ENCODE measurements around the gene CBFA2T2. TPM values are rescaled to one million over a fixed set of nuclear protein-coding genes. Genes with fewer than 3 reads are reported as not detected.
A peak's percentile ranks its signal among the peaks of the same experiment; 100 is the strongest.

CBFA2T2 gene
- total and polyA plus RNA-seq, 2 of the 4 experiments (the other 2 are of a cell fraction): 3.8 to 6.2 TPM

DNA sequence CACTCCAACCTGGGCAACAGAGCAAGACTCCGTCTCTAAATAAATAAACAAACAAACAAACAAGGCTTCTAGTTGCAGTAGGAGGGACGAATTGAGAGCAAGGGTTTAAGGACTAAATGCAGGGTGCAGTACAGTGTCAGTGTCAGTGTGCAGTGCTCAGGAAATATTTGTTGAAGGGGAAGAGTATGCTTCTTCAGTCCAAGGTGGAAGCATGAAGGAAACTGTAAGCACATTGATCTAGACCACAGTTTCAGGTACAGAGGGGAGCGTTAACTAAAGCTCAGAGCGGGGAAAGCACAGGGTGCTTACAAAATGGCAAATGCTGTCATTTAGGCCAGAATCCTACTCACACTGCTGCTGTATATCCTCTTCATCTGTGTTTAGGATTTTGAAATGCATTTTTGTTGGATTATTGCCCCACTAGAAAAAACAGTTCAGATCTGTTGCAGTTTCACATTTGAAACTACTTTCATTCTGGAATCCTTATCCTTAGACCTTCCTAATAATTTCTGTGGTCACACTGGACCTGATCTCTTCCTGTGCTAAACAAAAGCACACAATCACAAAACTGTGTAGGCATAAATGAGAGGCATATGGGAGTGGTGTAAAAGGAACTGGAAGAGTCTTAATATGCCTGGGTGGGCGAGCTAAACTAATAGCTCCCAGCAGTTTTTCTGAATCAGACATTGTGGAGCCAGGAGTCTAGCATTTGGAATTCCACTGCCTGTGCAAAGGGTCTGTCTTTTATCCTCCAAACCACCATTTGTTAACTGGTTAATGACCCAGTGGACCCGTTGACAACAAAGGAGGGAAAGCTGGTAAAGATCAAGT lies 41.4 kb downstream of the CBFA2T2 start (continued):
- TF ChIP-seq SMC3 (IDR thresholded peaks at IDR 0.05; ENCODE audit: low read depth, low read length) (no peak), FOS (IDR thresholded peaks at IDR 0.05; ENCODE audit: low read depth, low read length) (no peak)

GRCh38 chr20:33531885-33532284 lies 42.0 kb downstream of the CBFA2T2 start:
- Histone ChIP-seq H3K4me2 (ENCODE audit: low read depth, low read length) (peak overlapping the region; percentile 99), H3K9ac (ENCODE audit: low read depth, low read length) (no peak overlapping the region), H4K91ac (ENCODE audit: insufficient read depth, low read depth, low read length) (peak overlapping the region; percentile 68), H3K27me3 (ENCODE audit: control insufficient read depth, insufficient read depth, low read length) (no peaks in the 10 kb centered on the region), H3K4ac (ENCODE audit: low read depth, low read length) (peak overlapping the region; percentile 48), H3K4me1 (ENCODE audit: control insufficient read depth, insufficient read depth, low read length) (peaks cover 21% of the 10 kb centered on the region), H4K8ac (ENCODE audit: low read depth in 2 of 2, low read length in 2 of 2) (peak overlapping the region; percentile 8 to 73; a peak in 2 of 4 replicates), H3K4me3 (ENCODE audit: insufficient read depth, low read depth, low read length) (no peak overlapping the region), H3K79me1 (ENCODE audit: low read depth in 1 of 2, low read length in 2 of 2) (peaks cover 20 to 56% of the 10 kb centered on the region in 2 experiments; a peak in 3 of 4 replicates), H3K18ac (ENCODE audit: low read depth, low read length) (peak overlapping the region; percentile 91), H4K5ac (ENCODE audit: low read depth, low read length) (peak overlapping the region; percentile 93), H2AK5ac (ENCODE audit: low read depth, low read length) (peak overlapping the region; percentile 57; the same call in 1 of the 2 replicates), H3K56ac (ENCODE audit: extremely low read depth, insufficient read depth, low read length) (peak overlapping the region; percentile 32), H3K23ac (ENCODE audit: low read depth, low read length) (peak overlapping the region; percentile 26), H3K36me3 (ENCODE audit: control insufficient read depth, insufficient read depth, low read length) (no peaks in the 10 kb centered on the region), H3K27ac (ENCODE audit: insufficient read depth, low read length) (peak overlapping the region; percentile 50; the same call in 1 of the 2 replicates), H3K14ac (replicated peaks; ENCODE audit: low read depth, low read length) (peak overlapping the region; percentile 66), H2BK5ac (ENCODE audit: low read depth, low read length, poor library complexity, severe bottlenecking) (peak overlapping the region; percentile 56), H2BK120ac (ENCODE audit: low read depth, low read length) (peak overlapping the region; percentile 17; the same call in 1 of the 2 replicates), H2BK20ac (ENCODE audit: low read depth, low read length) (peak overlapping the region; percentile 40; the same call in 1 of the 2 replicates), H3K9me3 (ENCODE audit: control insufficient read depth, insufficient read depth, low read length) (no peaks in the 10 kb centered on the region), H4K20me1 (ENCODE audit: insufficient read depth, low read length) (no peaks in the 10 kb centered on the region), H2AFZ (replicated peaks; ENCODE audit: low read length, poor library complexity) (no peak overlapping the region), H3K9me1 (ENCODE audit: insufficient read depth, low read length) (peaks cover 17% of the 10 kb centered on the region), H2AK9ac (replicated peaks; ENCODE audit: low read depth, low read length, poor library complexity) (no peak overlapping the region), H2BK15ac (ENCODE audit: low read depth, low read length) (no peak overlapping the region)
- intact Hi-C loops (cut with micrococcal nuclease): loop anchor here (5.0 kb wide), 1 partner anchor 40 kb away; the partner anchor contains the start of gene CBFA2T2
- ATAC-seq (ENCODE audit: low read depth): no peak; the same call in 1 of the 2 replicates
- dilution Hi-C loops (cut with HindIII; ENCODE audit: low sequenced_read_pairs, unreplicated experiment): no loop called here
- no peak for TF ChIP-seq CHD1 (IDR thresholded peaks at IDR 0.05; ENCODE audit: low read depth, low read length)
- TF ChIP-seq BHLHE40 (IDR thresholded peaks at IDR 0.05; ENCODE audit: low read depth, low read length): no peak
- no peak for TF ChIP-seq MAFK (IDR thresholded peaks at IDR 0.05; ENCODE audit: low read depth, low read length)
- no peak for TF ChIP-seq FOS (IDR thresholded peaks at IDR 0.05; ENCODE audit: low read depth, low read length)
- no peak for TF ChIP-seq RAD21 (IDR thresholded peaks at IDR 0.05; ENCODE audit: low read length)
- no peak for TF ChIP-seq RCOR1 (IDR thresholded peaks at IDR 0.05; ENCODE audit: insufficient replicate concordance, low read length)
- TF ChIP-seq POLR2A (IDR thresholded peaks at IDR 0.05; ENCODE audit: low read depth, low read length): no peak
- TF ChIP-seq, protein P1, sequence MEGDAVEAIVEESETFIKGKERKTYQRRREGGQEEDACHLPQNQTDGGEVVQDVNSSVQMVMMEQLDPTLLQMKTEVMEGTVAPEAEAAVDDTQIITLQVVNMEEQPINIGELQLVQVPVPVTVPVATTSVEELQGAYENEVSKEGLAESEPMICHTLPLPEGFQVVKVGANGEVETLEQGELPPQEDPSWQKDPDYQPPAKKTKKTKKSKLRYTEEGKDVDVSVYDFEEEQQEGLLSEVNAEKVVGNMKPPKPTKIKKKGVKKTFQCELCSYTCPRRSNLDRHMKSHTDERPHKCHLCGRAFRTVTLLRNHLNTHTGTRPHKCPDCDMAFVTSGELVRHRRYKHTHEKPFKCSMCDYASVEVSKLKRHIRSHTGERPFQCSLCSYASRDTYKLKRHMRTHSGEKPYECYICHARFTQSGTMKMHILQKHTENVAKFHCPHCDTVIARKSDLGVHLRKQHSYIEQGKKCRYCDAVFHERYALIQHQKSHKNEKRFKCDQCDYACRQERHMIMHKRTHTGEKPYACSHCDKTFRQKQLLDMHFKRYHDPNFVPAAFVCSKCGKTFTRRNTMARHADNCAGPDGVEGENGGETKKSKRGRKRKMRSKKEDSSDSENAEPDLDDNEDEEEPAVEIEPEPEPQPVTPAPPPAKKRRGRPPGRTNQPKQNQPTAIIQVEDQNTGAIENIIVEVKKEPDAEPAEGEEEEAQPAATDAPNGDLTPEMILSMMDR (conservative IDR thresholded peaks at IDR 0.05; ENCODE audit: low read depth, low read length): no peak
- TF ChIP-seq NFE2L2 (IDR thresholded peaks at IDR 0.05; ENCODE audit: low read depth, low read length): no peak
- TF ChIP-seq USF2 (IDR thresholded peaks at IDR 0.05; ENCODE audit: low read depth, low read length): no peak
- POLR2A ChIA-PET (ENCODE audit: unreplicated experiment): no interaction called here
- CTCF ChIA-PET: no interaction called here
- BruUV-seq (replicated peaks): no TSS peak
- no CpG with 5 or more reads among the region's 1 CpG for whole genome bisulfite sequencing, 2 experiments (ENCODE audit: extremely low coverage in 2 of 2, insufficient read length in 1 of 2)
- DNase-seq: no peak
- in situ Hi-C loops (cut with MboI; ENCODE audit: low sequenced_read_pairs): no loop called here

All from IMR-90 (cell line).